AG04449 (cell line): ENCODE results near the gene OSBPL9.

Experiments
- CTCF ChIA-PET: fragments of 350-600 bp; formaldehyde crosslinking; extraction: SDS; loops from one replicate; lab custom pipeline; 2021; ENCODE audit warnings: antibody characterized with exemption; lab: Yijun Ruan, JAX
- POLR2A ChIA-PET: fragments of 400-600, 350-600 bp; formaldehyde crosslinking; extraction: SDS; loops from one replicate; lab custom pipeline; 2020; ENCODE audit warnings: antibody characterized with exemption, inconsistent platforms; lab: Yijun Ruan, JAX
- DNase-seq: peaks from one replicate; pipeline ENCODE4 v3.0.0-alpha.2; 2010; ENCODE audit warnings: low read depth, low spot score
- H3K4me3 ChIP-seq: 2 replicates; pipeline ENCODE4 v1.5.1; 2011; ENCODE audit warnings: low read depth, mild to moderate bottlenecking, control low read depth, low read length
- TF ChIP-seq, protein P1 (sequence below): IDR thresholded peaks from one replicate; pipeline ENCODE4 v1.5.1; 2011; ENCODE audit warnings: mild to moderate bottlenecking, moderate library complexity, low read length, control low read depth, inconsistent platforms; ENCODE audit not compliant: insufficient read depth; ENCODE audit errors: missing control alignments

The OSBPL9 gene

DNA sequence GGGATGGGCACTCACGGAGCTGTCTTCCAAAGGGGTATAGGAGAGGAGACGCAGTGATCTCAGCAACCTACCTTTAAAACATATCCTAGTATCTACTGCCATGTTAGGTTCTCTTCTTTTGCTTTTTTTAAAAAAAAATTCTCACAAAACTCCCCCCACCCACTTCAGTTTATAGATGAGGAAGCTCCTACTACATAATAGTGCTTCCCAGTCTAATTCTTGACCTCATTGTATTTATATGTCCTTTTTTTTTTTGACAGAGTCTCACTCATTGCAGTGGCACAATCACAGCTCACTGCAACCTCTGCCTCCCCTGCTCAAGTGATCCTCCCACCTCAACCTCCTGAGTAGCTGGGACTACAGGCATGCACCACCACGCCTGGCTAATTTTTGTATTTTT, 99.9 kb downstream of the OSBPL9 start:
- CTCF ChIA-PET, result interaction anchor here (0.6 kb wide), 1 partner anchor 38 kb away, joined by 3 read pairs; no protein-coding TSS in a partner anchor
- TF ChIP-seq, protein P1, sequence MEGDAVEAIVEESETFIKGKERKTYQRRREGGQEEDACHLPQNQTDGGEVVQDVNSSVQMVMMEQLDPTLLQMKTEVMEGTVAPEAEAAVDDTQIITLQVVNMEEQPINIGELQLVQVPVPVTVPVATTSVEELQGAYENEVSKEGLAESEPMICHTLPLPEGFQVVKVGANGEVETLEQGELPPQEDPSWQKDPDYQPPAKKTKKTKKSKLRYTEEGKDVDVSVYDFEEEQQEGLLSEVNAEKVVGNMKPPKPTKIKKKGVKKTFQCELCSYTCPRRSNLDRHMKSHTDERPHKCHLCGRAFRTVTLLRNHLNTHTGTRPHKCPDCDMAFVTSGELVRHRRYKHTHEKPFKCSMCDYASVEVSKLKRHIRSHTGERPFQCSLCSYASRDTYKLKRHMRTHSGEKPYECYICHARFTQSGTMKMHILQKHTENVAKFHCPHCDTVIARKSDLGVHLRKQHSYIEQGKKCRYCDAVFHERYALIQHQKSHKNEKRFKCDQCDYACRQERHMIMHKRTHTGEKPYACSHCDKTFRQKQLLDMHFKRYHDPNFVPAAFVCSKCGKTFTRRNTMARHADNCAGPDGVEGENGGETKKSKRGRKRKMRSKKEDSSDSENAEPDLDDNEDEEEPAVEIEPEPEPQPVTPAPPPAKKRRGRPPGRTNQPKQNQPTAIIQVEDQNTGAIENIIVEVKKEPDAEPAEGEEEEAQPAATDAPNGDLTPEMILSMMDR, result no peak
- no peak overlapping the region for H3K4me3 ChIP-seq
- POLR2A ChIA-PET, result no interaction called here
- no peak for DNase-seq

DNA sequence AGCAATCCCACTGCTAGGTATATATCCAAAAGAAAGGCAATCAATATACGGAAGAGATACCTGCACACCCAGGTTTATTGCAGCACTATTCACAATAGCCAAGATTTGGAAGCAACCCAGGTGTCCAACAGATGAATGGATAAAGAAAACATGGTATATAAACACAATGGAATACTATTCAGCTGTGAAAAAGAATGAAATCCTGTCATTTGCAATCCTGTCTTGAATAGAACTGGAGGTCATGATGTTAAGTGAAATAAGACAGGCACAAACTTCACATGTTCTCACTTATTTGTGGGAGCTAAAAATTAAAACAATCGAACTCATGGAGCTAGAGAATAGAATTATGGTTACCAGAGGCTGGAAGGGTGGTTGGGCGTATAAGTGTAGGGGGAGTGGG, 101.0 kb downstream of the OSBPL9 start:
- no peak overlapping the region for H3K4me3 ChIP-seq
- ChIA-PET CTCF (no interaction called here), POLR2A (no interaction called here)
- no peak for DNase-seq
- TF ChIP-seq, protein P1, result no peak

DNA sequence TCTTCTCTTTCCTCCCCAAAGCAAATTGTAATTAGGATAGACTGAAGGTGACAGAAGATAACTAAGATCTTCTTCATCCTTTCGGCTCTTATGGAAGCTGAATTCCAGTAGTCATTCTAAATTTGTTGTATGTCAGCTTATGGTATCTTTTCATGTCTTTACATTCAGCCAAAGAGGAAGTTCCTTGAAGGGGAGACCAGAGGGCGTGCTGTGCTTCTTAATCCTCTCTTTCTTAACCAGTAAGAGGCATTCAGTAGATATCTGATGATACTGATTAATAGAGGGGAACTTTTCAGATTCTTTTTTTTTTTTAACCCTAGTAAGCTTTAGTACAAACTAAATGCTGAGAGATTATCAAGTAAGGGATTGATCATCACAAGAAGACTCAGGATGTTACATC, 102.3 kb downstream of the OSBPL9 start:
- POLR2A ChIA-PET, result no interaction called here
- DNase-seq, result no peak

DNA sequence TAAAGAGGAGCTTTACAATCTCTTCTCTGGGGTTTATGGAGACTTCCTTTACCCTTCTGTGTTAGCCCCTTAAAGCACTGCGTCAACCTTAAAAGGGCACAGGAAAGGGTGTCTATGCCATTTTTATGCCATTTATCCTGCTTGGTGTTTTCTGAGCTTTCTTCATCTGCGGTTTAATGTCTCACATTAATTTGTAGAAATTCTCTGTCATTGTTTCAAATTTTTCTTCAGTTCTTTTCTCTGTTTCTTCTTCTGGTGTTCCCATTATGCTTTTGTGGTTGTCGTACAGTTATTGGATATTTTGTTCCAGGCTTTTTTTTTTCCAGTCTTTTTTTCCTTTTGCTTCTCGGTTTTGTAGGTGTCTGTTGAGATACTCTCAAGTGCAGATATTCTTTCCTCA, 107.9 kb downstream of the OSBPL9 start:
- TF ChIP-seq, protein P1, result no peak
- DNase-seq, result no peak
- no peak overlapping the region for H3K4me3 ChIP-seq
- POLR2A ChIA-PET, result no interaction called here
- CTCF ChIA-PET, result interaction anchor here (1.0 kb wide), 1 partner anchor 28 kb away, joined by 3 read pairs; no protein-coding TSS in a partner anchor

More for the DNA sequence above, 102.3 kb downstream of the OSBPL9 start:
- CTCF ChIA-PET, result no interaction called here
- no peak overlapping the region for H3K4me3 ChIP-seq
- TF ChIP-seq, protein P1, result no peak

DNA sequence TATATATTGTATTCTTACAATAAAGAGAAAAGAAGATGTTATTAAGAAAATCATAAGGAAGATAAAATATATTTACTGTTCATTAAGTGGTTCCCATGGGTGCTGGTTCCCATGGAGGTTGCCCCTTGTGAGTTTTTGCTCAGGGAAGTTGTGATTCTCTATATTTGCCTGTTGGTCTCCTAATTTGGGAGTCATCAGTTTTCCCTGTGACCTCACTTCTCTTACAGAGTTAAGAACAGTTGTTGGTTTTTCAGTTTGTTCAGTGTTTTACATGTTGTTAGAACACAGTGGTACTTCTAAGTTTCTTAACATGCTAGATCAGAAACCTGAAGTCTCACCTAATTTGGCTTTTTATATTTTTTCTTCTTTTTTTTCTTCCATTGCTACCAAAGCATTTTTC, 109.2 kb downstream of the OSBPL9 start:
- H3K4me3 ChIP-seq, result no peak overlapping the region
- POLR2A ChIA-PET, result interaction anchor here (0.6 kb wide), 1 partner anchor 59 kb away, joined by 3 read pairs; no protein-coding TSS in a partner anchor

DNA sequence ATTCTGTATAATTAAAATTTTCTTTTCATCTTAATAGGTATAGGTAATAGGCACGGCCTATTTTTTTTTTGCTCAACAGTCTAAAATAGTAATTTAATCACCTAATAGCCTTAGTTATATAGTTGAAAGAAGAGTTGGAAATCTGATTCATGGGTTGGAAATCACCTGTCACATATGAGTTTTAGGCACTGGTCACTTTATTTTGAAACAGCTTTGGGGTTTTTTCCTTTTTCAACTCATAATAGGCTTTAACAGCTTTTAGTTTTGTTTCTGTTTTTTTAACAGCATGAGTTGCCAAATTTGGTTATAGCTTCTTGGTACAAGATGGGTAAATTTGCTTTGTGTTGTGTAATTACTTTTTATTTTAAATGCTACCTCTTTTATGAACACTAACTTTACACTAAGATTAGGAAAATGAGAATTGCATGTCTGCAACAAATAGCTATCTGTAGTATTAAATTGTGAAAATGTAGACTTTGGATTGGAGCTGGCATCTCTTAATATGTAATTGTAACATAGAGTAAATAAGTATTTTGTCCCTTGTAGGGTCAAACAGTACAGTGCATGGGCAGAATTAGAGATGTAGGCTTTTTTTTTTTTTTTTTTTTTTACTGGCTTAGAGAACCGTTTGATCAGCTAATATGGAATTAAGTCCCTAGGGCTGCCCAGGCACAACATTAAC, 109.8 kb downstream of the OSBPL9 start:
- CTCF ChIA-PET, result no interaction called here
- POLR2A ChIA-PET, result interaction anchor here (0.6 kb wide), 1 partner anchor 109 kb away, joined by 3 read pairs; no protein-coding TSS in a partner anchor

More for the DNA sequence above, 109.2 kb downstream of the OSBPL9 start:
- TF ChIP-seq, protein P1, result no peak
- CTCF ChIA-PET, result no interaction called here
- no peak for DNase-seq

More for the DNA sequence above, 109.8 kb downstream of the OSBPL9 start:
- no peak overlapping the region for H3K4me3 ChIP-seq
- TF ChIP-seq, protein P1, result no peak
- no peak for DNase-seq
